NCI-H2029 treated with DMSO at 0.1 percent for 48 hours (cell line): ENCODE measurements around the gene SMG5.
A peak's percentile ranks its signal among the peaks of the same experiment; 100 is the strongest.

Experiments
- DNase-seq: peaks from one replicate; lab custom pipeline; 2025; lab: John Stamatoyannopoulos, UW

SMG5 gene

DNA sequence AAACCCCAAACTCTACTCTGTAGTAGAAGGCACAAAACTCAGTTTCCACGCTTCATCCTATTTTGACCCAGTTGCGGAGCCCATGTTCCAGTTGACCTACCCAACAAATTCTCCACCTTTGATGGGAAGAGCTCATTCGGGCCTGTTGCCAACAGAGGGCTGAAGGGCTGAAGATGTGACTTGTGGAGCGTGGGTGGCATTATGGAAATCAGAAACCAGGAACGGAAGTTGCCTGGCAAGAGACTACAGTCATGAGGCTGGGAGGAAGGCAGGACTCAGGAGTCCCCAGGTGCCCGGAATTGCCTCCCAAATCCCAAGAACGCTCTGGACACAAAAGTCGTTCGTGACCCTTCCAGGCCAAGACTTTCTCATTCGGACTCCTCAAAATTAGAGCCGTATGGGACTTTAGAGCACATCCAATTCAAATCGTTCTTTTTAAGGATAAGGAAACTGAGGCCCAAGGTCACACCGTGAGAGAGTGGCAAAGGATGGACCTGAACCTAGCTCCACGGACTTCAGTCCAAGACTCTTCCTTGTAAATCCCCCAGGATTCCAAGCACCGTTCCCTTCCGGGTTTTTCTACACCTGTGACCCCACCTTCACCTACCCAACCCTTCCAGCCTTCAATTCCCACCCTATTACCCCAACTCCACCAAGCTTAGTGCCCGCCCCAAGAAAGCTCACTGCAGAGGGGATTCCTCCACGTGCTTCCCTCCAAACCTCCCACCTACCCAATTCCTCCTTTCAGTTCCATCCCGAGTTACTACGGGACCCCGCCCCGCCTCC lies 739 bp downstream of the SMG5 start:
- peak; percentile 26 for DNase-seq

DNA sequence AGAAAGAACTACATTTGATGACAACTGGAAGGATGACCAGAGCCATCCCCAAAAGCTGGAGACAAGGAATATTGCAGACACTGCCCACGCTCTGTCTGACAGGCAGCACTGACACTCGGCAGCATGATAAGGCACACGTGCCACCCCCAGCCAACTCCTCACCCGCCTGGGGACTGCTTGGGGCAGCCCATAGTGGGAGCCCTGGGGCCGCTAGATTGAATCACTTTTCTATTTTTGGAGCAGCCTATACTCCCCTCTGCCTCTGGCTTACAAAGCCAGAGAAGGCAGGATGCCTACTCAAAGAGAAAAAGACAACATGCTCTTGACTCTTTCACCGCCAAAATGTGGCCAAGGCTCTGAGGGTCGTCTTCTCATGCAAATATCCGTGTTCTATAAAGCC lies 1.3 kb downstream of the SMG5 start:
- no peak for DNase-seq

DNA sequence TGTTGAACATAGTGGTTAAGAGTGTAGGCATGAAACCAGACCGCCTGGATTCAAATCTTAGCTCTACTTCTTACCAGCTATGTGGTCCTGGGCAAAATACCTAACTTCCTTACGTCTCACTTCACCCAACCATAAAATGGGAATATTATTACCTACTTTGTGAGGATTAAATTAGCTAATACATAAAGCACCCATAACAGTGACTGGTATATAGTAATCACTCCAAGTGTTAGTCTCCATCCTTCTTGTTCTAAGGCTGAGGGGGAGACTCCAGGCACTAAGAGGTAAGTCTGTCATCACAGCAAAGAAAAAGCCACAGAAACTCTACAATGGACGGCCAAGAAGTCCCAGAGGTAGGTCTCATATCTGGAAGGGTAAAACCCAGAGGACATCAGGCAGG lies 2.8 kb downstream of the SMG5 start:
- DNase-seq: no peak

DNA sequence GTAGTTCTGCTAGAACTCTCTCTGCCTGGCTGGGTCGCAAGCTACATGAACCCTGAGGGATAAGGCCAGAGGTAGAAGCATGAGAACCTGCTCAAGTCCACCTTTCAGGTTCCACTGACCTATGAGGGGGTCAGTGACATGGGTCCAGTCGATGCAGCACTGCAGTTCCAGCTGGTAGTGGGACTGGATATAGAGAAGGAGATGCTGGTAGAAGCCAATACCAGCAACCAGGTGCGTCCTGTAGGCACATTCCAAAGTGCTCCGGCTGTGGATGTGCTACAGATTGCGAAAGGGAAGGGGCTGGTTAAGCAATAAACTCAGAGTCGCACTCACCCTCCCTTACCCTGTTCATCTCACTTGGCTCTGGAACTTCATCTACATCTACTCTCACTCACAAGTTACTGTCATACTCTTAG lies 5.7 kb downstream of the SMG5 start:
- DNase-seq: no peak

DNA sequence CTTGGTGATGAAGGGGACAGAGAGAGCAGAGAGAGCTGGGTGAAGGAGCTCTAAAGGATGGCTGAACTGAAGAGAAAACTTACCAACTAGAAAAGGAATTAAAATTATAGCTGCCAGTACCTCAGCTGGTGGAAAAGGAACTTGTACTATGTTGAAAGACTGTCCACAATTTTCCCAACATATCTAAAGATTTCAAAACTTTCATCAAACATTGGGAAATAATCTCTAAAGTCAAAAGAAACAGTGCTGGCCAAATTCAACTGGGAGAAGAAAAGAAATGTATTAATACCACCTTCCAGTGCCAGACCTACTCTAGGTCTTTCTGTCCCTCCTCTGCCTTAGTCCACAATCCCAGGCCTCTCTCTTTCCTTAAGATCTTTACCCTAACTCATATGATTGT lies 6.1 kb downstream of the SMG5 start:
- DNase-seq: no peak

DNA sequence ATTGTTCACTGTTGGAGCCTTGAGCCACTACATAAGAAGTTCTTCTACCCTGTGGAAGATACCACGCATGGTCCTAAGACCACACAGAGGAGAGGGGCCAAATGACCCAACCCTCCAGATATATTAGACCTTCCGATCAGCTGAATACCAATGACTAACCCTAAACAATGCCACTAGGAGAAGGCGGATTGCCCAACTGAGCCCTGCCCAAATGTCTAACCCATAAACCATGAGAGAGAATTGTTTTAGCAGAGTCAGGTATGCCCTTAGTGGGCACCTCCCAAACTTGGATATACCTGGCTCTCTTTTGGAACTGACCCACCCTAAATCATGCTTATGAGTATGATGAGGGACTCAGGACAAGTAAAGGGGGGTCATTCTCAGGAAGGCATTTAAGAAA lies 12.3 kb downstream of the SMG5 start:
- no peak for DNase-seq

DNA sequence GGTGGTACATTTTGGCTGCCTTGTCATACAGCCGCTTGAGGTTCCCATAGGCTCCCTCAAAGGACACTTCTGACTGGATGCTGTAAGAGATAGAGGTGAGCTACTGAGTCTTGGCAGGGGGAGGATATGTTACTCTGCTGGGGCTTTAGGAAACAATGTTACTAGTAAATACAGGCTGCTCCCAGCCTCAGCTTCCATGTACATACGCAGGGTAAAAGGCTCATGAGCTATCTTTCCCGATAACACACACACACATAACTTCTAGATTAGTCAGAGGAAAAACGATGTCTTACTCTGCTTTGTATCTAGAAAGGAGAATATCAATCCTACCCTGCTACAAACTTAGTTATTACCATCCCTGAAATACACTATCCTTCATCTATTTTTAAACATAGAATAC lies 14.3 kb downstream of the SMG5 start:
- no peak for DNase-seq

DNA sequence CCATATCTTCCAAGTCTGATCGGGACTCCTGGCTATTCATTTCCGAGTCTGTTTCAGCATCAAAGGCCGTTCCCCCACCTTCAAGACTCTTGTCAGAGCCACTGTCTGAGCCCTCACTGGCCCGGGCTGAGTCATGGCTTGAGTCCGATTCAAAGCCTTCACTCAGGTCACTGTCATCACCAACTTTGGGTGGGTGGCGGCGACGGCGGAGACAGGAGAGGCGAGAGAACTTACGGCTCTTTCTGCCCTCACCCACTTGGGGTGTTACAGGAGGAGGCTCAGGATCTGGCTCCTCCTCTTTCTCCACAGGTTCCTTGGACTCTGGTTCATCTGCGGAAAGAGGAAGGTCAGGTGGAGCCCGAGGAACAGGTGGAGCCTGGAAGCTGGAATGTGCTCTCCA lies 16.6 kb downstream of the SMG5 start:
- DNase-seq: no peak

DNA sequence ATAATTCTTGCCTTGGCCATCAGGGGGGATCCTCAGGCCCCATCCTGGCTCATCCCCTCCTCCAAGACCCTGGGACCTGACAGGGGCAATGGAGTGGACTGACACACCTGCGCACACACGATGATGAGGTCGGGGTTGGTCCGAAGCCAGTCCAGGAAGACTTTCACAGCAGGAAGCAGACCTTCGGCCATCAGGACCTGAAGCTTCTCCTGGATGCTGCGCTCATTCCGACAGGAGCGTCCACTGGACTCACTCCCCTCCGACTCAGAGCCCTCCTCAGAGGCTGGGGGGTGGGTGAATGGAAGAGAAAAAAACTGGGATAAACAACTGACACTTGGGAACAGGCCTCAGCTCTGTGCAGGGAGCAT lies 19.4 kb downstream of the SMG5 start:
- DNase-seq: no peak

DNA sequence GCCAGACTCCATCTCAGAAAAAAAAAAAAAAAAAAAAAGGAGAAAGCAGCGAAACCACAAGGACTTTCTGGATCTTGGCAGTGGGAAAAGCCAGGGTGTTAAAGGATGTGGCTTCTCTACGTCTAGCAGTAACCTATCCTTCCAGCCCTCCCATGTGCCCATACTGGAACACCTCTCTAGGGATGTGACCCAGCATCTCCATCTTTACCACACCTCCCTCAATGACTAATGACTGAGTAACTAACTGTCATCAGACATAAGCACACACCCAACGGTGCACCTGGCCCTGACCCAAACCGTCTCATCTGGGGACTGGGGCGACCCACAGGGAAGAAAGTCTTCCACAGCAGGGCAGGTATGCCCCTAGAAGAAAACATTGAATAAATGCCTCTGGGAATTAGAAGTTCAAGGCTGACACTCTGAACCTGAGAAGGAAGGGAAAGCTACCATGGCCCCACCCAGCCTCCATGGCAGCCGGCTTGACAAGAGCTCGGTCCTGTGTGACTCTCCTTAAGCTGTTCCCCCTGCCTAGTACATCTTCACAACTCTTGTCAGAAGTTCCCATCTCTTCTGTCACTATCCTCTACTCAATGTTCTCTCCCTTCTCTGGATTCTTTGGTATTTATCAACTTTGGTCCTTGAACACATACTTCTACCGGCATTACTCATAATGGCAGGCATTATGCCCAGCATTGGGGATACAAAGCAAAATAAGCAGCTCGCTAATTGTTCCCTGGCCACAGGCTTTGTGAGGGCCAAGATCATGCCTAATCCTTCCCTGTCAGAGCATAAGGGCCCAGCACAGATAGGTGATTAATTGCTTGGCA lies 20.0 kb downstream of the SMG5 start:
- no peak for DNase-seq

DNA sequence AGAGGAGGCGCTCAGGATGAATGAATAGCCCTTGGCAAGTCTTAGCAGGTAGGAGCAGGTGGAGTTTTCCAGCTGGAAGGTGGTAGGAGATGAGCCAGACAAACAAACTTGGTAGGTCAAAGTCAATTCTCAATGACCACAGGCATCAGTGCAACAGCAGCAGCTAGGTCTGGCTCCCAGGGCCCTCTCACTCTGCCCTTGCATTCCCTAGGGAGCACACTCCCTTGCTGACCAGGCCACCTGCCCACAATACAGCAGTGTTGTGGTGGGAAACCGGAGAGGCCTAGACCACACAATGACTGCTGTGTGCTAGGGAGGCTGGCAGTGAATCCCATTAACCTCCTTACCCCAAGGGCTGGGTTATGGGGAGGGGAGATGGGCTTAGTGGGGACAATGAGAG lies 21.7 kb downstream of the SMG5 start:
- no peak for DNase-seq

DNA sequence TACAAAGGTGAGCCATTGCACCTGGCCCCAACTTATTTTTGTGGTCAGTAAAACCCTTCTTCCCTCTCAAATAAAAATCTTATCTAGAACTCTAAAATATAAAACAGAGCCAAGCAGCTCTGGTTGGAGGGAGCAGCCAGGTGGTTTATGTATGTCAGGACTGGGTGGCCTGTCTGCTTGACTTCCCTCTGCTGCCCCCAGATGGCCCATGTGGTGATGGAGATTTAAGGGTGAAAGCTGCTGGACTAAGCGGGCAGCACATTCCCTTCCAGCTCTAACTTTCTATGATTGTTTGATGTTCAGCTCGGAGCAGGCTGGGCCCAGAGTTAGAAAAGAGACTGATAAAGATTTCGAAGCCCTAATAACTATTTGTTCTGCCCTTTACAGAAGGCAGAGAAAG lies 22.8 kb downstream of the SMG5 start:
- no peak for DNase-seq

DNA sequence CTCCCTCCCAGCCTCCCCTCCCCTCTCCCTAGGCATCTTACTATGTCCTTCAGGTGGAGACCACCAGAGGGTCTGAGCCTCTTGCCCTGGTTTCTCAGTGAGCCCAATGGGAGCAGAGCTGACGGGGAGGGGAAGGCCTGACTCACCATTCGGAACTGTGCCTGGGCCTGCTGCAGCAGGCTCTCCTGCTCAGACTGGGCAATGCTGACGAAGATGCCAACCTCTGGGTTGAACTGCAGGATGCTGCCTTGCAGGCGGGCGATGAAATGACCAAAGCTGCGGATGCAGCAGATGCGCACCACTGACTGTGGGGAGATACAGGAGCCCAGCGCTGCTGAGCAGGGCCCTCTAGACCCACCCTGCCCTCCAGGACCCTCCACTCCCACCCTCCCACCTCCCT lies 23.8 kb downstream of the SMG5 start:
- DNase-seq: no peak

DNA sequence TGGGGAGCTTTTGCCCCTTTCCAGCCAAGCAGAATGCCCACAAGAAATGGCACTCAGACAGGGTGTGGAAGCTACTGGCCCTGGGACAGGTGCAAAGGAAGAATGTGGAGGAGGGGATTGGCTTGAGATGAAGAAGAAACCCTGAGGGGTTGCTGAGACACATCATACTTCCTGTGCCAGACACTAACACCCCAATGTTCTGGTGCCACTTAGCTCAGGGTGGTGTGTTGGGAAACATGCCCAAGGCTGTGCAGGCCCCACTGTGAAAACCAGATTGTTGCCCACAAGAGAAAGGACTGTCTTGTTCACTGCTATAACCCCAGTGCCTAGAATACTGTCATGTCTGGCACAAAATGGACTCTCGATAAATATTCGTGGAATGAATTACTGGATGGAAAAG lies 24.9 kb downstream of the SMG5 start:
- DNase-seq: no peak

DNA sequence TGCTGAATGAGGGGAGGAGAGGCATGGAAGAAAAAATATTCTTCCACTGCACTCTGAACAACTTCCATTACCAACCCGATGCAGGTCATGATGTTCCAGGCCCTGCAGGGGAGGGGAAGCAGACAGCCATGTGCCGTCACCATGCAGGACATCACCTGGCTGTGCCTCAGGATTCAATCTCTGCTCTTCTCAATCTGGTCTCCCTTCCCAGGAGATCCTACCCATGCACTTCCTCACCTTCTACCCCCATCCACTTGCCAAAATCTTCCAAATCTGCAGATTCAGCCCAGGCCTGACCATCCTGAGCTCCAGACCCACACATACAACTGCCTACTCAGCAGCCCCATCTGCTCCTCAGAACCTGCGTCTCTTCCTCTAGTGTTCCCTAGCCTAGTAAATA lies 29.0 kb downstream of the SMG5 start:
- DNase-seq: no peak

DNA sequence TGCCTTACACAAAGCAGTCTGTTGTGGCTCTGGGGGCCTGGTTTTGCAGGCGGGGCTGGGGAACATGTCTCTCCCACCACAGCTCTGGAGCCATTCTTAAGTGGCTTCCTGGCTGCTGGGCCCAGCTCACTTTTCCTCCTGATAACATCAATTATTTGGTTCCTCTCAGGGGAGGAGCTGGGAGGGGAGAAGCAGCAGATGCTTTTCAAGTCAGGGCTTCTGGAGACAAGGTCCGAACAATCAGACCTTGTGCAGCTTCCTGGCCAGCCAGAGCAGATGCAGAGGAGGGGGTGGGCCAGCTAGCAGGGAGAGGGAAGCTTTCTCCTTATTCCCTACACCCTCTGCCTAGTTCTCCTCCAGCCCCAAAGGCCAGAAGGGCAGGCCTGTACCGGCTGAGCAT lies 31.1 kb downstream of the SMG5 start:
- DNase-seq: no peak

DNA sequence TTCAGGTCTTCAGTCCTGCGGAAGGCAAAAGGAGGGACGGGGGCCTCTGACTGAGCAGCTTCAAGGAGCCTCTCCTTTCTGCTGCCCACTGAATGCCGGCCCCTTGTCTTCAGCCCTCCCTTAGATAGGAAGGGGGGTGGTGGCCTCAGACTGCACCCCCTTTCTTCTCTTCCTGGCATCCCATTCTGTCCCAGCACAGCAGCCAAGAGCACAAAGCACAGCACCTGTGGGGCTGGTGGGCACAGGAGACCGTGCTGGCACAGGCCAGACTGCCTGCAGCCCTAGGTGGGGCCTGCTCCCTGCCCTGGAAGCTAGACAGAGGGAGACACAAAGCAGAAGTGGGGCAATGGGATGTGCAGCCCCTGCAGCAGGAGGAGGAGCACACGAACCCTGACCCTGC lies 33.0 kb downstream of the SMG5 start:
- DNase-seq: no peak

DNA sequence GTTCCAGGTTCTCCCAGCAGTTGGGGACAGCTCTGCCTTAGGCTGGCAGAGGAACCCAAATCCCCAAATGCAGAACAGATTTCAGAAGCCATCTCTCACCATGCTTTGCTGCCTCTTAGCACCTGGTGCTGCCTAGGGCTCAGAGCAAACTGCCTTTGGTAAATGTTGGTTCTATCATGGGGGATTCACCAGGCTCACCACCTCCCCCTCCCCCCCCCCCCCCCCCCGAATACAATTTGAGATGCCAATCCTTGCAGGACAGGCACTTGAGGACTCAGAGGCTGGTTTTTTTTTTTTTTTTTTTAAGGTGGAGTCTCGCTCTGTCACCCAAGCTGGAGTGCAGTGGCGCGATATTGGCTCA lies 34.3 kb downstream of the SMG5 start:
- no peak for DNase-seq

DNA sequence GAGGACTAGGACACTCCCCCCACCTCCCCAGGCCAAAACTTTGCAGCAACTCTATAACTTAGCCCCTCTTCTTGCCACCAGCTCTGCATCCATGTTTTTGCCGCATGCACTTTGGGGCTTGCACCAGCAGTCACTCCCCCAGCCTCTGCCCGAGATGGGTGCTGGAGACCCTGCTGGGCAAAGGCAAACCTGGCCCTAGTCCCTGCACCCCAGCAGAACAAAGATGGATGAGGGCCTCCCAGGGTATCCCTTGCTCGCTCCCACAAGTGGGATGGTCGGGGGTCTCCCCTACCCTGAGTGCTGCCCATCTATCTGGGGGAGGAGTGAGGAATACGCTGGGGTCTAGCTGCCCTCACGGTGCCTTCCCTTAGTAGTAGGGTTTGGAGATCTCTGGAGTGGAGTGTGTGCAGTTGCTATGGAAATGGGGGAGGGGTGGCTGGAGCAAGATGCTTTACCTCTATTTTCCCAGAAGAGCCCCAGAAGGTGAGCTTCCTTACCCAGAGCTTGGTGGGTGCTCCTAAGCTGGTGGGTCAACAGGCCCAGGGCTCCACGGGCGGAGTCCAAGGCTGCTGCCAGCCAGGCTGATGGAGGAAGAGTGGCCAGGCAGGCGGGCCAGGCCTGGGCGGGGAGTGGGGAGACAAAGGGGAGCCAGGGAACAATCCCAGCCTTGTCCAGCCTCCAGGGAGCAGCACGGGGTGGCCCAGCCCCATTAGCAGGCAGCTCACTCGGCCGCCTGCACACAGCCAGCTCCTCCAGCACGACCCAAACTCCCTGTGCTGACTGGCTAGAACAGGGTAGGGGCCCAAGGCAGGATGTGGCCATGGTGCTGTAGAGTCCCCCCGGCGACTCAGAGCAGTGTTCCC lies 34.9 kb downstream of the SMG5 start, which contains the start of gene PAQR6:
PAQR6 (minus strand) TSS at position 597 of the 863 bp plus-strand sequence. CDS start 1,325 bp downstream, outside the sequence.
- no peak for DNase-seq

DNA sequence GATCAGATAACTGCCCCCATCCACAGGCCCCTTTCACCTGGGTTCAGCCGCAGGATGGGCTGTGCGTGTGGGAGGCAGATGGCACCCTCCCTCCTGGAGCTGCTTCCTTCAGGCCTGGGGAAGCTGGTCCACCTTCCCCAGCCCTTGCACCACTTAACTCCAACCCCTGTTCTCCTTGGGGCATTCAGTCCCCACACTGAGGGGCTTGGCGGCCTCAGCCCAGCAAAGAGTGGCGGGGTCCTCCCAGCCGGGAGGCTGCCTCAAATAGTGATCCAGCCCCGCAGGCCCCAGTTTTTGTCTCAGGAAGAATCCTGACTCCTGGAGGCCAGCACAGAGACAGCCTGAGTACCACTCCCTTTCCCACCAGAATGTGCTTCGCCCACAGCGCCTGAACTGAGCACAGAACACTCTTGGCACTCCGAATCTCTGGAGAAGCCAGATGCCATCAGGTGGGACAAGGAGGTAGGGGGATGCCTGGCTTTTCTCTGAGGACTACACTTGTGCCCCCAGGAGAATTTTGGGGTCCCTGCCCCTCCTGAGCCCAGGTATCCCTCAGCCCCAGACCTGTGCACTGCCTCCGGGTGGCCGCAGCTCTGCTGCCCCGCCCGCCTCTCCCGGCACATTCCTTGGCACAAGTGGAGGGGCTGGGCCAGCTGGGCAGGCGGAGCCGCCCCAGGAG lies 35.7 kb downstream of the SMG5 start:
- DNase-seq: no peak

DNA sequence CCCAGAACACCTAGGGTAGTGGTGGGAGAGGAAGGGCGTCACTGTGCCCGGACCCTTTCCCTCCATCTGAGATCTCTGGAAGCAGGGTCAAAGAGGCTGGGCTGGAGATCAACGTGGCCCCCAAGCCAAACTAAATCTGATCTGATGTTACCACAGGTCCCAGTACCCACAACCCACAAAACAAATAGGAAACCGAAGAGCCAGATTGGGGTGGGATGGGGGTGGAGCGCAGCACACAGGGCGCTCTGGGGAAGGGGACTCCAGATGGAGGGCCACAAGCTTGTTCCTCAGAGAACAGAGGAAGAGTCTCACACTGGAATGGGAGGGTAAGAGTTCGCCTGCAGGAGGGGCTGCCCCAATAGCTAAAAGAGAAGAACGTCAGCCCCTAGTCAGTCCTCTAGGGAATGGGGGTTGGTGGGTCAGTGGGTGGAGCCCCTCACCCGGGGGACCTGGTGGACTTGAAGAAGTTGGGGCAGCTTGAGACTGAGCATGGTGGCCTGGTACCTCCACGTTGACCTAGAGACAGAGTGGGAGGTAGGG lies 36.3 kb downstream of the SMG5 start:
- DNase-seq: no peak
